MV-4-11 (cell line): Measurements from ENCODE around the gene GRAMD1B.
"Not testable (repeated sequence)": the region's sequence is repeated elsewhere in the genome, so short reads cannot be mapped to it uniquely, and the experiment has no call there.

Experiments used
- DNase-seq: peaks from one replicate; lab custom pipeline; 2025; lab: John Stamatoyannopoulos, UW

GRAMD1B gene

DNA sequence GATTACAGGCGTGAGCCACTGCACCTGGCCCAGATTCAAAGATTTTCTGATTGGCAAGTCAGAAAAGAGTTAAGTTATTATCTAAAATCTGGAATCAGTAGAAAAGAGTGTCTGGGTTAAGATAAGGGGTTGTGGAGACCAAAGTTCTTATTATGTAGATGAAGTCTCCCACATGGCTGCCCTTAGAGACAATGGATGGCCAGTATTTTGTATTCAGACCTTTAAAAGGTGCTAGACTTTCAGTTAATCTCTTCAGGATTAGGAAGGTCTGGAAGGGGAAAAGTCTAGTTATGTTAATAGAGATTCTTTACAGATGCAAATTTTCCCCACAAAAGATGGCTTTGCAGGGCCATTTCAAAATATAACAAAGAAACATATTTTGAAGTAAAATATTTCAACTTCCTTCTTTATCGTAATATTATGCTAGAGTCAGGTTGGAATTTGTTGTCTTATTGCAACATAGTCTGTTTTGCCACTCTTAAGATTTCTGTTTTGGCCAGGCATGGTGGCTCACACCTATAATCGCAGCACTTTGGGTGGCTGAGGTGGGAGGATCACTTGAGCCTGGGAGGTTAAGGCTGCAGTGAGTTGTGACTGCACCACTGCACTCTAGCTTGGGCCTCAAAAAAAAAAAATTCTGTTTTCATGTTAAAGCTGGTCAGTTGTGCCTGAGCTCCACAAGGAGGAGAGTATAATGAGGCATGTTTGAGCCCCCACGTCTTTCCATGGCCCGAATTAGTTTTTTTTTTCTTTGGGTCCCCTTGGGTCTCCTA lies 14.0 kb downstream of the GRAMD1B start:
- DNase-seq = no peak

DNA sequence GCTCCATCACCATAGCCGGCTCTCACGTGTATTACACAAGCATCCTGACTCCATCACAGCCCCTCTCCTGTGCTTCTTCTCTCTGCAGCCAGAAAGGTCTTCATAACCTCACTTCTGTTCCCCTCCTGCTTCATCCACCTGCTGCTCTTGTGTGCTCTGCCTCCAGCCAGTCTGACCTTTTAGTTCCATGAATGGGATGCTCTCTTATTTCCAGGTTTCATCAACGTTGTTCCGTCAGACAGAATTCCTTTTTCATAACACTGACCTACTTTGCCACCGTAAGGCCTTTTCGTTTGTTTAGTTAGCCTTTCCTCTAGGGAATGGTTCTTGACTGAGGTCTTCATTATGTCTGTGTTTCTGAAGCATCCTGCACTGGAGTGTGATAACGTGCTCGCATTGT lies 18.8 kb downstream of the GRAMD1B start:
- no peak for DNase-seq

DNA sequence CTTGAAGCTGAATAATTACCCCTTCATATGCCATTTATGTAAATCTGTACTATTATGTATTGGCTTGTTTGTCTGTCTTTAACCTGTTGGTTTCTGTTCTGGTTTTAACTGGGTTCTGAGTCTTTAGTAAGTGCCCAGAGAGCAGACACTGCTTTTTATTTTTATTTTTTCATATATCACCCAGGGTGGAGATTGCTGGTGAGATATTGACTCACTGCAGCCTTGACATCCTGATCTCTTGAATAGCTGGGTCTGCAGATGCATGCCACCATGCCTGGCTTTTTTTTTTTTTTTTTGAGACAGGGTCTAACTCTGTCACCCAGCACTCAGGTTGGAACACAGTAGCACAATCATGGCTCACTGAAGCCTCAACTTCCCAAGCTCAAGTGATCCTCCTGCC lies 19.4 kb downstream of the GRAMD1B start:
- DNase-seq = no peak

DNA sequence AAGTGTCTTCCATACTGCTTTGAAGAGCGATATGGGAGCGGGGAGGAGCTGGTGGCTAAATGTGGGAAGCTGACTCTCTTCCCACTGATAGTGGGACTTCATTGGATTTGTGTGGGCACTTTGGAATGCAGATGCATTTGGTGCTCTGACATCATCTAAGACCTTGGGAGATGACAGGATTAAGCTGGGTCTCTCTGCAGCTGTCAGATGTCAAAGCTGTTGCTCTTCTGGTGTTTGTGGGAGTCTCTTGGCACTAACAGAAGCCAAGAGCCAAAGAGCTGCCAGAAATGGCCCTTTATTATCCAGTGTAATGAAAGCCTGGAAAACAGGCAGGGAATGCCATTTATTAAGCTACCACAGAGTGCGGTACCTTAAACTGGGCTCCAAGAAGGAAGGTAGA lies 20.6 kb downstream of the GRAMD1B start:
- DNase-seq = no peak

DNA sequence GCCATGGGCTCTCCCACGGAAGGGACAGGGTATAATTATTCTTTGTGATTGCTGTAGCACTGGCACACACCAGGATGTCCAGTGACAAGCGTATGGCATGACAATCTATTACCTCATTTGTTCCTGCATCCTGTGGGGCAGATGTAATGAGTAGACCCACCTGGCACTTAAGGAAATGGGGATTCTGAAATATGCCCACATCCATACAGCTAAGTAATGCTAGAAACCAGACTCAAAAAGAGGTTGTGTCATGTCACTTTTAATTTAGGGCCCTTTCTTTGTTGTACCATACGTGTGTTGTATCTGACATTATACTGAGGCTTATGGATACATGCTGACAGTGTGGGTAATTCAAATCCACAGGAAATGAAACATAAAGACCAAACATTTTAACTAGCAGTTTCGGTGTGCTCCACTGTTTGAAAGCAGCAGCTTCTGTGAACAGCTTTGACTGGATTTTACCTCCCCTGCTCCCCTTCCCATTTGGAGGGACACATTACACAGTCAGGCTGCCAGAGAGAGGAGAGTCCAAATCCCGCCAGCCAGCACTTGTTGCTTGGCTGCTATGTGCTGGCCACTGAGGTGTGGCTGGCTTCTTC lies 21.2 kb downstream of the GRAMD1B start:
- peak; percentile 59 for DNase-seq

DNA sequence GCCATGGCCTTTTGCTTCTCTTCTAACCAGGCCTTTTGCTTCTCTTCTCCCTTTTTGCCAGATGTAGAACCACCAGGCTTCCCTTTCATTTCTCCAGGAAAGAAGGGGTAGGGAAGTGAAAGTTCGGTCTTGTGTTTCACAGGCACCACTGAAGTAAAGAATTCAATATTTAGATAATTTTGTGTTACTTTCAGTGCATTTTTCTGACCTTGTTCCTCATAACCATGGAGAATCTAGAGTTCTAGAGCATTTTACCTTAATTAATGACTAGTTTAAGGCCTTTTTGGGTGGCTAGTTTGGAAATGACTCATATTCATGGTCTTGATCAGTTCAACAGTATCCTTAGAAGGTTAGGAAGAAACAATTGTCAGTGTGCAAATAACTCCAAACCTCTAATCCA lies 22.7 kb downstream of the GRAMD1B start:
- DNase-seq = peak; percentile 89

DNA sequence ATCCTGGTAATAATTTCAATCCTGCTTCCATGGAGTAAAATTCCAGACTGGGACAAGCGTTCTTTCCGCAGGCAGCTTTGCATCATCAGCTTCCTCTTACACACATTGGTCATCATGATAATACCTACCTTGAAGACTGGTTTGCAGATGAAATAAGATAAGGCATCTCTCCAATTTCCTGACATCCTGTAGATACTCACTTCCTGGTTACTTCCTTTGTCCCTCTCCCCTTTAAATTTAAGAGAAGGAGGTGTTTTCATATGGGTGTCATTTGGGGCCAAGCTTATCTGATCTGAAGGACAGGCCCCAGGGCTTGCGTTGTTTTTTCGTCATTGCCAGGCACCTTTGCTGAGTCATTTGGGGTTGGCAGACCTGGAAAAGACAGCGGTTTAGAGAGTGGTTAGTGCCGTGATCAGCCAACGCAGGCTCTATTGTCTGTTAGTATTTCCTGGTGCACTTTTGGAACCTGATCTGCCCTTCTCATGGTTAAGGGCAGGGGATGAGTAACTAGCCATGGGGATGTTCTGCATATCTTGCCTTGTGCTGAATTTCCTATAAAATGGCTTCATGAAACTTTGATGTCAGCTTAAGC lies 24.1 kb downstream of the GRAMD1B start:
- peak; percentile 70 for DNase-seq

DNA sequence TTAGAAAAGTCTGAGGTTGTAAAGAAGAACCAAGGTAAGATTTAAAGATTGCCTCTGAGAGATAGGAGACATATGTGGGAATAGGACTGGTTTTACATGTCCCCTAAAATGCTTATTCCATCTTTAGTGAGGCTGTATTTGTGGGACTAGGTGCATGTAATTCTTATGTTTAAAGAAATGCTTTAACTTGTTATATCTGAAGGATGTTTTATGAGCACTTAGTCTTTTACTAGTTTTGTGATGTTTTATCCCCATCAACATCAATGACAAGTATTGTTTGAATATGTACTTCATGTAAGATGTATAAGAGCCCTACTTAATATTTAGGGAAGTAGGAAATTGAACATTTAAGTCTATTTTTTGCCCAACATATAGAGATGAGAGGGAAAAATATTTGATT lies 24.7 kb downstream of the GRAMD1B start:
- DNase-seq = no peak

DNA sequence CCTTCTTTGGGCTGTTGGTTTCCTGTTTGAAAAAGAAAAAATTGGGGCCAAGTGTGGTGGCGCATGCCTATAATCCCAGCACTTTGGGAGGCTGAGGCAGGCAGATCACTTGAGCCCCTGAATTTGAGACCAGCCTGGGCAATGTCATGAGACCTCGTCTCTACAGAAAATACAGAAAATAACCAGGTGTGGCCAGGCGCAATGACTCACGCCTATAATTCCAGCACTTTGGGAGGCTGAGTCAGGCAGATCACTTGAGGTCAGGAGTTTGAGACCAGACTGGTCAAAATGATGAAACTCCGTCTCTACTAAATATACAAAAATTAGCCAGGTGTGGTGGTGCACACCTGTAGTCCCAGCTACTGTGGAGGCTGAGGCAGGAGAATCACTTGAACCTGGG lies 26.4 kb downstream of the GRAMD1B start:
- not testable (repeated sequence) for DNase-seq

DNA sequence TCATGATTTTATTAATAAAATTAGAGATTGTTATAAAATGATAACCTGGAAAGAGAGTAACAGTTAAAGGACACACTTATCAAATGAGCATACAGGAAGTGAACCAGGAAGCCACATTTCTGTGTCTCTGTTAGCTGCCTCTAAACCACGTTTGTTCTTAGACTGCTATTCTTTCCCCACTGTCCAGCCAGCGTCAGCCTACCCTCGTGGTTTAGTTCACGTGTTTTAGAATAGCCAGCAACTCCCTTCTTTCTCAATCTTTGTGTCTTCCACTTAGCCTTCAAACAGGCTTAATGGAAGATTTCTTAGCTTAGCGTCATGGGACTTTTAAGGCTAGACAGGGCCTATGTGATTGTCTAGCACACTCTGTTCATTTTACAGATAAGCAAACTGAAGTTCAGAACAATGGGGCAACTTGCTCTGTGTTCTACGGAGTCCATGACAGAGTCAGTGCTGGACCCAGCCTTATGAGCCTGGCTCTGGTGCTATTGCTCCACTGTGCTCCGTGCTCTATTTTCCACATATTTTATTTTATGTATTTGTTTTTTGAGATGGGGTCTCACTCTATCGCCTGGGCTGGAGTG lies 27.2 kb downstream of the GRAMD1B start:
- peak; percentile 88 for DNase-seq

DNA sequence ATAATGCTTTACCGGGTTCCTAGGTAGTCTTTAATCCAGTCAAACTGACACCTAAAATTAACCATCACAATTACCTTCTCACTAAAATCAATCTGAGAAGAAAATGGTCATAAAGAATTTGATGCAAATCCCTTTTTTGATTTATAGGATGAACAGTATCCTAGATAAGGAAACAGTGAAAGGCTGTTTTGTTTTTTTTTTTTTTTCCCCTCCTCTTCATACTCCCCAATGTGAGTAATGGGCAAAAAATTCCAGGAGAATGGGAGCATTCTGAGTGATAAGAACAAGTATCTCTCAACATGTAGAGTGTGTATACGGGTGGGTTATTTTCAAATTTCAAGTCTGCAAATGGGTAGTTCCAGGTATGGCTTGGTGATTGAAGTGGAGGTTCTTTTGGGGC lies 28.4 kb downstream of the GRAMD1B start:
- no peak for DNase-seq

DNA sequence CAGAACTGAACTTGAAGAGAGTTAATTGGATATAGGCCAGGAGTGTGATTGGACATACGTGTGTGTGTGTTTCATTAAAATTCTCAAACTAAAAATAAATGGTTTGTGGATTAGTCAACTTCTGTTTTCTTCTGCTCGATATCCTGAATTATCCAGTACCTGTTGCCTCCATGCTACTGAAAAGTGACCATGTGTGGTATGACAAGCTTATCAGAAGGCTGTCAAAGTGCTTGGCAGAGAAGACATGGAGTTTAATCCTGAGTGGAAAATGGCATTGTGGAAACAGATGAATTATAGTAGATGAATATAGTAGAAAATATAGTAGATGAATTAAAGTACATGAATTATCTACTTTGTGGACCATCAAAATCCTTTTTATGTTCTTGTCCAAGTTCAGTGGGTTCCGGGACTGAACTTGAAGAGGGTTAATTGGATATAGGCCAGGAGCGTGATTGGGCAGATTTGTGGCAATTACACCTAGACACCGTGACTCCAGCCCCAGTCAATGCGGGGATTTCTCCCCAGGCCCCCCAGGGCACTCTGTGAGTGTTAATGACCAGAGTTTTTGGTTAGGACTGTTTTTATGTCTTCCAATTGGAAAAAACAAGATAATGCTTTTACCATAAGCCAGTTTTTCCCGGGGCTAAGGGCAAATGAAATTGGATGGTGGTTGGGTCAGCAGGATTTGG lies 30.1 kb downstream of the GRAMD1B start:
- DNase-seq = no peak

DNA sequence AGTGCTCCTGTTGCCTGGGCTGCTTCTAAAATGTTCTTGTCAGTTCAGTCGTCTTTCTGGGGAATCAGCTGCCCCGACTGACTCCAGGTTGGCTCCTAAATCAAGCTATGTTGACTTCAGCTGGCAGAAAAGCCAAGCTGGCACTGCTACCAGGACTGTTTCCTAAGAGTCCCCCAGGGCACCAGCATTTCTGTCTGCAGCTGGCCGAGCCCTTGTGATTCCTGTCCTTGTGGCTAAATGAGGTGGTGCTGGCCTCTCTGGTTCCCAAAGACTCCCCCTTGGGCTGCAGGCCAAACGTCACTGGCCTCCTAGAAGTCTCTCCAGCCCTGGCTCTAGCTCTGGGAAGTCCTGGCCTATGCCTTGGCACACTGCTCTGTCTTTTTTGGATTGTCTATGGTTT lies 31.1 kb downstream of the GRAMD1B start:
- DNase-seq = no peak

DNA sequence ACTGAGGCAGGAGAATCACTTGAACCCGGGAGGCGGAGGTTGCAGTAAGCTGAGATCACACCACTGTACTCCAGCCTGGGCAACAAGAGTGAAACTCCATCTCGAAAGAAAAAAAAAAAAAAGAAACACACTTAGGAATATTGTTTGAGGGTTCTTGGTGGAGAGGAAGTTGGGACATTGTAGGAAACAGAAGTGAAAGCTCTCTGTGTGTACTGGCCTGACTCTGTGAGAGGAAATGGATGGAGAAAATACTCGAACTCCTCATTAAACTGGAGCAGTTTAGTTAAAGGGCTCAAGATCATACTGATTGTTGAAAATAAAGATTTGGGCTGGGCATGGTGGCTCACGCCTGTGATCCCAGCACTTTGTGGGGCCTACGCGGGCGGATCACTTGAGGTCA lies 35.6 kb downstream of the GRAMD1B start:
- DNase-seq = peak; percentile 96

DNA sequence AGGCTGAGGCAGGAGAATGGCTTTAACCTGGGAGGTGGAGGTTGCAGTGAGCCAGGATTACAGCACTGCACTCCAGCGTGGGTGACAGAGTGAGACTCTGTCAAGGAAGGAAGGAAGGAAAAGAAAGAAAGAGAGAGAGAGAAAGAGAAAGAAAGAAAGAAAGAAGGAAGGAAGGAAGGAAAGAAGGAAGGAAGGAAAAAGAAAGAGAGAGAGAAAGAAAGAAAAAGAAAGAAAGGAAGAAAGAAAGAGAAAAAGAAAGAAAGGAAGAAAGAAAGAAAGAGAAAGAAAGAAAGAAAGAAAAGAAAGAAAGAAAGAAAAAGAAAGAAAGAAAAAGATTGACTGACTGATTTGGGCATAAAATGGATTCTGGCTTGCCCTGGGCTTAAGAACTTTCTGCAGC lies 36.1 kb downstream of the GRAMD1B start:
- DNase-seq = not testable (repeated sequence)

DNA sequence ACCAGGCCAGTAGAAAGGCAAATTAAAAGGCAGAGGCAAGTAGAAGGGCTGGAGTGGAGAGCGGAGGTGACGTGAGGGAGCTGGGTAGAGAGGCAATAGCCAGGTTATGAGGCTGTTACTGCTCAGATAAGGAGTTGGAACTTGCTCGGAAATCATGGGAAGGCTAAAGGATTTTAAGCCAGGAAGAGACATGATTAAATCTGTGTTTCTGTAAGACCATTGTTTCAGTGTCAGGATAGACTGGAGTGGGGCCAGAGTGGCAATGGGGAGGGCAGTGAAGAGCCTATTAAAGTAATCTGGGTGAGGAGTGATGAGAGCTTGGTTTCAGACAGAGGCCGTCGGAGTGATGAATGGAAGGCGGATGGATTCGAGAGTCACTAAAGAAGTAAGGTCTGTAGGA lies 39.0 kb downstream of the GRAMD1B start:
- DNase-seq = no peak

DNA sequence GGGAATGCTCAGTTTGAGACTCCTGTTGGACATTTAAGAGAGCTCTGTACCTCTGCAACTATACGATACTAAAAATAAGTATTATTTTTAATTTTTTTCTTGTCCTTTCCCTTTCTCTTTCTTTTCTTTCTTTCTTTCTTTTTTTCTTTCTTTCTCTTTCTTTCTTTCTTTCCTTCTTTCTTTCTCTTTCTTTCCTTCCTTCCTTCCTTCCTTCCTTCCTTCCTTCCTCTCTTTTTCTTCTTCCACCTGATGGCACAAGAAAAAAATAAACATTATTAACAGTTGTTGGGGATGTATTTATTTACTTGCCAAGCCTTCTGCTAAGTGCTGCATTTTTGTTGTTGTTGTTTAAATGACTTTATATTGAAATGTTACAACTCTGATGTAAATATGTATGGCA lies 39.5 kb downstream of the GRAMD1B start:
- no peak for DNase-seq

DNA sequence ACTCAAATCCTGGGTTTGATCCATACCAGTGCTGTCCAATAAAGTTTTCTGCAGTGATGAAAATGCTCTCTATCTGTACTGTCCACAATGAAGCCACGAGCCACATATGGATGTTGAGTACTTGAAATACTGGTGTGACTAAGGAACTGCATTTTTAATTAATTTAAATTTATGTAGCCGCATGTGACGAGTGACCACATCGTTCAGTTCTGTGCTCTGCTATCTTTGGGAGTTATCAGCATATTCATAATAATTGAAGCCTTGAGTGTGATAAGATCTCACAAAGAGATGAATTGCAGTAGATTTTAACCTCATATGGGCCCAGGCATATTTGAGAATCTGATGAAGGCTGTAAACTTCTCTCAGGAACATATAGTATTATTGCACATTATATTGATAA lies 40.8 kb downstream of the GRAMD1B start:
- no peak for DNase-seq

DNA sequence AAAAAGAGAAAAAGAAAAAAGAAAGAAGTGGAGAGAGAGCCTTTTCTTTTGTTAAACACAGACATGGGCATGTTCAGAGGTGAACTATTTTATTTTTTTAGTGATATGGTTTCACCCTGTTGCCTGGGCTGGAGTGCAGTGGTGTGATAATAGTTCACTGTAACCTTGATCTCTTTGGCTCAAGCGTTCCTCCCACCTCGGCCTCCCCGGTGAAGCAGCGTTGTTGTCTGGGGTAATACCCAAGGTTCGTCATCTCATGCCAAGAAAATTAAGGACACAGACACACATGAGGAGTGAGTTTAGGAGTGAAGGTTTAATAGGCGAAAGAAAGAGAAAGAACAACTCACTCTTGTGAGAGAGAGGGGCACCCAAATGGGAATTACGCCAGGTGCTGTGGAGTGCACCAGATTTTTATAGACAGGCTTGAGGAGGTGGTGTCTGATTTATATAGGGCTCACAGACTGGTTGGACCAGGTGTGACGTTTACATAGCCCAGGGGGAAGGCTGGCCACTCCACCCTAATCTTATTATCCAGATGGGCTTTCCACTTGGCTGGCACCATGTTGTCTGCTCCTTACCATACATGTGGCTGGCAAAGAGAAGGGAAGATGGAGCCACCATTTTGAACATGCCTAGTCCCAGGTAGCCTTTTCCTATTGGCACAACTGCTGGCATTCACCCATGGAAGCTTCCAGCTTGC lies 42.3 kb downstream of the GRAMD1B start:
- DNase-seq = no peak

DNA sequence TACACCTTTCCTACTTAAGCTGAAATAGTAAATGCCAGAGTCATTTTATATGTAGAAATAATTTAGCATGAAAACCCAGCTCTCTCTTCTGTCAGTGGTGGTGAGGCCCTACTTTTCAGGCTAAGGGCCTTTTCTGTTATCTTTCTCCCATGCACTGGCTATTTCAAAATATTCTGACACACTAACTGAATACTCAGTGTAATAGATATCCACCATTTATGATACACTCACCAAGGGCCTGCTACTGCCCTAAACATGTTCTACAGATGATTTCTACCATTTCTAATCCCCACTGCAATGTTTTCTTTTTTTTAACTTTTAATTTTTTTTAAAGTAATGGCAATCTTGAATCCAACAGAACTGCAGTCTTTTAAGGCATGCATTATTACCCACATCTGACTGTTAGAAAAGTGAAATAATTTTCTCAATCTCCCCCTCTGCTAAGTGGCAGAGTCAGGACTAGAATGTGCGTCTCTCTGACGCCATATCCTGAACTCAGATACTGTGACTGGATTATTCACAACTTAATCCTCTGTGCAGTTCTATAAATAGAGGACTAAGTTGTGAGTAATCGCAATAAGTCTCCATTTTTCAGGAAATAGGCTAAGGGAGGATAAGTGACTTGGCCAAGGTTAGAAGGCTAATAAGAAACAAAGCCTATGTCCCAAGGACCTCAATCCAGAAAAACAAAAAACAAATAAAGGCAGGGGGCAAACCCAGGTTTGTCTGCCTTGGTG lies 44.0 kb downstream of the GRAMD1B start:
- DNase-seq = peak; percentile 79

DNA sequence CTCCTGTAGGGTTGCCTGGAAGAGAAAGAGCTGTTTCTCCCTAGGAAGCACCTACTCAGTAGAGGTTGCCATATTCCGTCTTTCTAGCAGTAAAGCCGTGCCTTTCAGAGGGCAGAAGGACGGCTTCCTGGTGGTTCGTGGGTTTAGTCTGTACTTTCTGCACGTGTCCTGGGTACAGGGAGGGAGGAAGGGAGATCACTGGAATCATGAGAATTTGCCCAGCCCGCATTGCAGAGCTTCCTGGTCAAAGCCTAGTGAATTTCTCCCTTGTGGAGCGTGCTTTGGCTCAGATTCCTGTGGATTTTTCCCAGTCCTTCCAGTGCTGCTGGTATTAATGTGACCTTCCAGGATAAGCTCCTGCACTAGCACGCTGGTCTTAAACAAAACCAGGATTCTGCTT lies 44.9 kb downstream of the GRAMD1B start:
- no peak for DNase-seq
